Glutamatergic neuron (in vitro differentiated cells): ENCODE measurements around the gene CLEC4C. TPM values are rescaled to one million over a fixed set of nuclear protein-coding genes. Genes with fewer than 3 reads are reported as not detected.
"Not testable (repeated sequence)": the region's sequence is repeated elsewhere in the genome, so short reads cannot be mapped to it uniquely, and the experiment has no call there.

Experiments
- DNase-seq: peaks from one replicate; pipeline ENCODE4 v3.0.0; 2022
- H3K27ac Mint-ChIP-seq: one replicate; pipeline ENCODE4 v1.8.0; 2020; ENCODE audit warnings: mild to moderate bottlenecking, mixed read lengths, inconsistent platforms; ENCODE audit not compliant: unreplicated experiment
- H3K27me3 Mint-ChIP-seq: one replicate; pipeline ENCODE4 v1.8.0; 2020; ENCODE audit warnings: mild to moderate bottlenecking, moderate library complexity, mixed read lengths, inconsistent platforms; ENCODE audit not compliant: unreplicated experiment
- H3K36me3 Mint-ChIP-seq: one replicate; pipeline ENCODE4 v1.8.0; 2020; ENCODE audit warnings: mild to moderate bottlenecking, mixed read lengths, inconsistent platforms; ENCODE audit not compliant: unreplicated experiment
- H3K4me1 Mint-ChIP-seq: one replicate; pipeline ENCODE4 v1.8.0; 2020; ENCODE audit warnings: mild to moderate bottlenecking, low read depth, mixed read lengths, inconsistent platforms; ENCODE audit not compliant: unreplicated experiment
- H3K4me3 Mint-ChIP-seq: one replicate; pipeline ENCODE4 v1.8.0; 2020; ENCODE audit warnings: mild to moderate bottlenecking, mixed read lengths, inconsistent platforms; ENCODE audit not compliant: unreplicated experiment
- H3K9me3 Mint-ChIP-seq: one replicate; pipeline ENCODE4 v1.8.0; 2020; ENCODE audit warnings: mild to moderate bottlenecking, moderate library complexity, mixed read lengths, inconsistent platforms; ENCODE audit not compliant: unreplicated experiment
- total RNA-seq: library from RNA; stranded (reverse); fragmentation: NEBNext Ultra II Directional; extraction: Animal tissue kit (Norgen Biotek cat#: 25700); gene quantifications from one replicate; pipeline ENCODE4 v1.2.1, GENCODE V29; 2021; ENCODE audit not compliant: unreplicated experiment
- TF ChIP-seq, protein P1 (sequence below): fragments of 200-600 bp; sonication (generic); IDR thresholded peaks from one replicate; pipeline ENCODE4 v1.5.0; 2021; ENCODE audit not compliant: partially characterized antibody, unreplicated experiment

Gene CLEC4C
- total RNA-seq, 1 donor from 2014 or later, result not detected

DNA sequence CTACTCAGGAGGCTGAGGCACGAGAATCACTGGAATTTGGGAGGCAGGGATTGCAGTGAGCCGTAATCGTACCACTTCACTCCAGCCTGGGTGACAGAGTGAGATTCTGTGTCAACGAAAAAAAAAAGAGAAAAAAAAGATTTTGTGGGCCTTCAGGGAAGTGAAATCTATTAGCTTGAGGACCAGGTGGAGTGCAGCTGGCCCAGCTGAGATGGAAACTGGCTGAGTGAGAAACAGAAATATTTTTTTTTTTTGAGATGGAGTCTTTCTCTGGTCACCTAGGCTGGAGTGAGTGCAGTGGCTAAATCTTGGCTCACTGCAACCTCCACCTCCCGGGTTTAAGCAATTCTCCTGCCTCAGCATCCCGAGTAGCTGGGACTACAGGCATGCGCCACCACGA lies 2.3 kb upstream of the CLEC4C start:
- Mint-ChIP-seq H3K27ac (no peak overlapping the region), H3K27me3 (peaks cover 2% of the 10 kb centered on the region), H3K36me3 (no peaks in the 10 kb centered on the region), H3K9me3 (no peaks in the 10 kb centered on the region), H3K4me1 (no peaks in the 10 kb centered on the region), H3K4me3 (no peak overlapping the region)
- DNase-seq, result no peak
- TF ChIP-seq, protein P1, sequence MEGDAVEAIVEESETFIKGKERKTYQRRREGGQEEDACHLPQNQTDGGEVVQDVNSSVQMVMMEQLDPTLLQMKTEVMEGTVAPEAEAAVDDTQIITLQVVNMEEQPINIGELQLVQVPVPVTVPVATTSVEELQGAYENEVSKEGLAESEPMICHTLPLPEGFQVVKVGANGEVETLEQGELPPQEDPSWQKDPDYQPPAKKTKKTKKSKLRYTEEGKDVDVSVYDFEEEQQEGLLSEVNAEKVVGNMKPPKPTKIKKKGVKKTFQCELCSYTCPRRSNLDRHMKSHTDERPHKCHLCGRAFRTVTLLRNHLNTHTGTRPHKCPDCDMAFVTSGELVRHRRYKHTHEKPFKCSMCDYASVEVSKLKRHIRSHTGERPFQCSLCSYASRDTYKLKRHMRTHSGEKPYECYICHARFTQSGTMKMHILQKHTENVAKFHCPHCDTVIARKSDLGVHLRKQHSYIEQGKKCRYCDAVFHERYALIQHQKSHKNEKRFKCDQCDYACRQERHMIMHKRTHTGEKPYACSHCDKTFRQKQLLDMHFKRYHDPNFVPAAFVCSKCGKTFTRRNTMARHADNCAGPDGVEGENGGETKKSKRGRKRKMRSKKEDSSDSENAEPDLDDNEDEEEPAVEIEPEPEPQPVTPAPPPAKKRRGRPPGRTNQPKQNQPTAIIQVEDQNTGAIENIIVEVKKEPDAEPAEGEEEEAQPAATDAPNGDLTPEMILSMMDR, result no peak

DNA sequence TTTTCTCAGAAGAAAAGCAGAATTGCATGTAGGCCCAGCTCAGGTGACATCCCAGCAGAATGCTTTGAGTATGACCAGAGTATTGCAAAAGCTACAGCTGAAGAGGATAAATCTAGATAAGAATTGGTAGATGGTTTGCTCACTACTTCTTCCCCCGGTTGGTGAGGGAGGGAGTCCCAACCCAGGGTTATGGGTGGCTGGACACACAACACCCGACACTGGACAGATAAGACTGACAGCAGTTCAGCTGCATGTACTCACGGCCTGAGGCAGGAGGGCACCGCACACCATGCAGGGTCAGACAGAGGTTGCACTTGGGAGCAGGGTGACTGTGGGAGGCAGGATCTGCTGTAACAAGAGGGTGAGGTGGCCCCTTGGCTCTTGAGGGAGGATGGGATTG lies 1.7 kb upstream of the CLEC4C start:
- Mint-ChIP-seq H3K4me3 (no peak overlapping the region), H3K36me3 (no peaks in the 10 kb centered on the region), H3K4me1 (no peaks in the 10 kb centered on the region), H3K27me3 (peaks cover 2% of the 10 kb centered on the region), H3K9me3 (no peaks in the 10 kb centered on the region), H3K27ac (no peak overlapping the region)
- DNase-seq, result no peak
- TF ChIP-seq, protein P1, result no peak

DNA sequence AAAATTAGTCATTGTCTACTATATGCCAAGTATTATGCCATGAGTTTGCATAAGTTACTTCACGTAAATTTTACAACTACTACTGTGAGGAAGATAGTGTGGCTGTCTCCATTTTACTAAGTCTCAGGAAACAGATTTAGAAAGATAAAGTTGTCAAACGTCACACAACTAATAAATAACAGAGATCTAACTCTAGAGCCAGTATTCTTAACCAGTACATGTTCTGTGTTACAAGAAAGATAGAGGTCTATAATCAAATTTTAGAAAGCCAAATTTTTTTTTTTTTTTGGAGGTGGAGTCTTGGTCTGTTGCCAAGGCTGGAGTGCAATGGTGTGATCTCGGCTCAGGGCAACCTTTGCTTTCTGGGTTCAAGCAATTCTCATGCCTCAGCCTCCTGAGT lies 14.2 kb downstream of the CLEC4C start:
- TF ChIP-seq, protein P1, result no peak
- H3K4me1 Mint-ChIP-seq, result no peaks in the 10 kb centered on the region
- H3K27me3 Mint-ChIP-seq, result peaks cover 2% of the 10 kb centered on the region
- H3K27ac Mint-ChIP-seq, result no peak overlapping the region
- no peak overlapping the region for H3K4me3 Mint-ChIP-seq
- H3K36me3 Mint-ChIP-seq, result no peaks in the 10 kb centered on the region
- DNase-seq, result no peak
- H3K9me3 Mint-ChIP-seq, result peaks cover 3% of the 10 kb centered on the region

DNA sequence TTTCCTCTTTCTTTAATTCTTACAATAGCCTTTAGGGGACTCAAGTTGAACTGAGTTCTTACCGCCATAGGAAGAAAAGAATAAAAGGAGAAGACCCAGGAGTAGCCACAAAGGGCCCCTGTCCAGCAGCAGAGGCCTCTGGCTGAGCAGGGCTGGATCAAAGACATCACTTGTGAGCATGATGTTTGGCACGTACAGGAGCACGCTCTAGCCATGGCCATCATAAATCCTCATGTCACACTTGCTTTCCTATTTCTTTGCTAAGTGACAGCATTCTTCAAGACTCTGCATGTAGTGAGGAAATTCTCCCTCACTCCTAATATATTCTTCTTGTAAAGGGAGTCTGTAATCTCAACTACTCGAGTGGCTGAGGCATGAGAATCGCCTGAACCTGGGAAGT lies 15.7 kb downstream of the CLEC4C start:
- H3K27me3 Mint-ChIP-seq, result peaks cover 2% of the 10 kb centered on the region
- H3K36me3 Mint-ChIP-seq, result no peaks in the 10 kb centered on the region
- no peak overlapping the region for H3K4me3 Mint-ChIP-seq
- DNase-seq, result no peak
- H3K4me1 Mint-ChIP-seq, result no peaks in the 10 kb centered on the region
- H3K9me3 Mint-ChIP-seq, result peaks cover 3% of the 10 kb centered on the region
- no peak overlapping the region for H3K27ac Mint-ChIP-seq
- TF ChIP-seq, protein P1, result no peak

DNA sequence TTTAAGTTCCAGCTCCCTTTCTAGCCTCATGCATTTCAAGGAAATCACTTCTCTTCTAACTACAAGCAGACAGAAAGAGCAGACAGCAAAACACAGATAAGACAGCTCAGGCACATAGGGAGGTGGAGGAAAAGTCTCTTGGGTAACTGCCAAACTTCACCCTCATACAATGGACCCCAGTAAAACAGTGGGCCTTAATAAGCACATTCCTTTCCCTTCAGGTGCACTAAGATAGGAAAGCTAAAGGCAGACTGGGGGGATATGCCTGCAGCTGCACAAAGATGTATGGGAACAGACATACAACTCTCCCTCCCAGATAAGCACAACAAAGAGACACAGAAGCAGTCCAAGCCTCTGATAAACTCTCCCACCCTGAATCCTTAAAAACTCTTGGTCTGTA lies 16.2 kb downstream of the CLEC4C start:
- not testable (repeated sequence) for DNase-seq, H3K27ac Mint-ChIP-seq, H3K4me3 Mint-ChIP-seq, H3K27me3 Mint-ChIP-seq, H3K9me3 Mint-ChIP-seq, H3K36me3 Mint-ChIP-seq, H3K4me1 Mint-ChIP-seq

DNA sequence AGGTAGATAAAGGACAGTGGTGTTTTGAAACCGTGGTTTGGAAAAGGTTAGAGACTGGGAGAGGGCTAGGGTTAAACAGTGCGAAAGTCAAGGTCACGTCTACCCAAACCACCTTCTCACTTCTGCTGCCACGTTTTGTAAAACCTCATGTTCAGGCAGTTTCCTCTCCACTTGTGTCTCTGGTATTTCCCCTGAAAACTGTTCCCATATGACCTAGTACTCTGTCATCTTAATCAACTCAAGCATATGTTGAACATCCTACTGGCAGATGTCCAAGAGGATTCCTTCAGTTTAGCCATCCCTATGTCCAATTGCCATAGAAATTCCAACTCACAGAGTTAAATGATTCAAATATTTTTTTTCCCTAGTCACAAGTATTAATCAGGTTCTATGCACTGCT lies 17.4 kb downstream of the CLEC4C start:
- Mint-ChIP-seq H3K27ac (no peak overlapping the region), H3K9me3 (no peaks in the 10 kb centered on the region), H3K36me3 (no peaks in the 10 kb centered on the region), H3K27me3 (peaks cover 2% of the 10 kb centered on the region), H3K4me1 (no peaks in the 10 kb centered on the region), H3K4me3 (no peak overlapping the region)
- TF ChIP-seq, protein P1, result no peak
- no peak for DNase-seq
